HG03442 (cell line): Measurements from ENCODE around the gene PRKG1.

Source experiments
- ATAC-seq: cut with Tn5 transposase; IDR thresholded peaks from one replicate; pipeline ENCODE4 v1.9.1; 2021; ENCODE audit warnings: mild to moderate bottlenecking, moderate library complexity; ENCODE audit not compliant: unreplicated experiment

The PRKG1 gene

GRCh38 chr10:52314822-52315552, 1240.7 kb downstream of the PRKG1 start:
- ATAC-seq, result peak; percentile 6

- ATAC-seq, result no peak
These were observed 1241.7 kb downstream of the PRKG1 start for GRCh38 chr10:52316001-52316400.

GRCh38 chr10:52316500-52316899, 1242.2 kb downstream of the PRKG1 start:
- no peak for ATAC-seq

DNA sequence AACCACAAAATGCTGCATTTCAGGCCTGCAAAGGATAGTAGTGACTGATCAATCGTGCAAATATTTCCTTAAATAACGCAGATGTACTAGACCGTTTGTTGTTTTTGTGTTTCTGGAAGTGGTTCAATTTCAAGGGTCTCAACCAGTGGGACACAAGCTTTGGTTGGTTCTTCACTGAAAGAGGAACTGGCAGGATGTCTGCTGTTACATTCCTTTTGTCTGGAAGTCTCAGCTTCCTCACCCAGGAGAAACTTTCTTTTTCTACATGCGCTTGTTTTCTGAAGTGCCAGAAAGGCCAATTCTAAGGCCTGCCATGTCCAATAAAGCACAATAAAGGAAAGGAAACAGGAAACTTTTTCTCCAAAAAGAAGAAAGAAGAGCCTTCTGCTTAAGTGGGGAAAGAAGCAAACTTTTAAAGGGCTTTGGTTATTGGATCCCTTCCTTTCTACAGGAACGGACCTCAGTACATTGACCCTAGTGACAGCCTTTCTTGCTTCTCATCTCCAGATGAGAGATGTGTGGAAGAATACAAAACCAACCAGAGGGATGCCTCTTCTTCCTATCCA, 1243.9 kb downstream of the PRKG1 start:
- no peak for ATAC-seq

- ATAC-seq, result no peak
These were observed 1244.7 kb downstream of the PRKG1 start for GRCh38 chr10:52318822-52319464.

DNA sequence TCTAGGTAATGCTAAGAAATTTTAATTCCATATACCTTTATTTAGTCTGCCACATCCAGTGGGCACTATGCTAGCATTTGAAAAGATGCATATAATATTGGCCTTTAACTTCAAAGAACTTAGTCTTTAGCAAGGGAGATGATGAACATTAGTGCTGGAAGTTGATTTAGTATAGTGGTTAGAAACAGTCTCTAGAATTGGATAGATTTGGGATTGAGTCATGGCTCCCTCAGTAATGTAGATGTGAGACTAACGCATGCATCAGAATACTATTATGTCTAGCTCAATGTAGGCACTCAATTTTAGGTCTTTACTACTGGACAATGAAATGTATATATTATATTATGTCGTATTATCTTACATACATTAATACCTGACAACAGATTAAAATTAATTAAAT, 1245.6 kb downstream of the PRKG1 start:
- no peak for ATAC-seq

DNA sequence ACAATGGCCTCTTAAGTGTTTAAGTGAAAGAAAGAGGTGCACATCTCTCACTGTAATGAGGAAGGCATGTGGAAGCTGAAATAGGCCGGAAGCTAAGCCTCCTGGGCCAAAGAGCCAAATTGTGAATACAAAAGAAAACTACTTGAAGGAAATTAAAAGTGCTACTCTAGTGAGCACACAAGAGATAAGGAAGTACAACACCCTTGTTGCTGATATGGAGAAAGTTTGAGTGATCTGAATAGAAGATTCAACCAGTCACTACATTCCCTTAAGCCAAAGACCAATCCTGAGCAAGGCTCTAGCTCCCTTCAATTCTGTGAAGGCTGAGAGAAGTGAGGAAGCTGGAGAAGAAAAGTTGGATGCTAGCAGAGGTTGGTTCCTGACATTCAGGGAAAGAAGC, 1248.0 kb downstream of the PRKG1 start:
- ATAC-seq, result no peak

GRCh38 chr10:52322936-52323335, 1248.6 kb downstream of the PRKG1 start:
- no peak for ATAC-seq

DNA sequence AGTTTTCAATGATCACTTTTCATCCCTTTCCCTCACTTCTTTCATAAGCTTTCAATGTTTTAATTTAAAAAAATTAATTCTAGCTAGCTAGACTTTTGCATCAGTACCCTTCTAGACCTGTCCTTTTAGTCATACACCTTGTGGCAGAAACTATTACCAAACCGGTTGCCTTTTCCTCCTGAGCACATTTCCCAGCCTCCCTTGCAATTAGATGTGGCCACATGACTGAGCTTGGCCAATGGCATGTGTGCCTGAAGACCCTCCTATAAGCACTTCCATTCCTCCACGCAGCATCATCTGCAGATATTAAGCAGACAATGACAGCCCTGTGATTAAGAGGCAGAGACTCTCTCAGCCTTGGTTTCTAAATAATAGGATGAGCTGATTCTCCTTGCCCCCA, 1252.1 kb downstream of the PRKG1 start:
- ATAC-seq, result no peak

DNA sequence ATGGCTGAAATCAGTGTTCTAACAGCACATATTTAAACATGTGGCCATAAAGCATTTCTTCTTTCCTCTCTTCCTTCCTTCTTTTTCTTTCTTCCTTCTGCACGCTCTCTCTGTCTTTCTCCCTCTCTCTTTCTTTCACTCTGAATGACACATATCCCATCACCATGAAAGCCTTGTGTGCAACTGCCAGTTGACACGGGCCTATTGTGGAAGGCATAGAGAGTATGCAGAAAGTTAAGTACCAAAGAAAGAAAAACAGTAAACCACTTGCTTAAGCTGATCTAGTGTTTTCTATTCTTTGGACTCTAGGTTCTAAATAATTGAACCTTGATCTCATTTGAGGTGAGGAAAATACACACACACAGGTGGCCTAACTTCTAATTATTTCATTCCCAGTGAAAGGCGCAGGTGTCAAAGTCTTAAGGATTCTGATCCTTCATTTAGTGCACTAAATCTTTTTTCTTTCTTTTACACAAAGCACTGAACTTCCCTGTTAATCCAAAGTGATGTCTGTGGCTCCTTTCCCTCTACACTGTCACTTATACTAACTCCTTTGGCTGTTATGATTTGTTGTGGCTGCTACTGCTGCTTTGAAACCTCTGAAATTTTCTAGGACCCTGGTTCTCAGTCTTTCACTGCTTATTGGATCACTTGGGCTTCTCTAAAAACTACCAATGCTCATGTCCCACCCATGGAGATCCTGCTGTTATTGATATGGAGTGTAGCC, 1257.5 kb downstream of the PRKG1 start:
- no peak for ATAC-seq

GRCh38 chr10:52332815-52333214, 1258.5 kb downstream of the PRKG1 start:
- no peak for ATAC-seq

- ATAC-seq, result no peak
These were observed 1260.3 kb downstream of the PRKG1 start for GRCh38 chr10:52334595-52334994.

- ATAC-seq, result no peak
These were observed 1261.4 kb downstream of the PRKG1 start for GRCh38 chr10:52335665-52336064.

GRCh38 chr10:52337225-52337624, 1262.9 kb downstream of the PRKG1 start:
- no peak for ATAC-seq

- no peak for ATAC-seq
These were observed 1269.2 kb downstream of the PRKG1 start for GRCh38 chr10:52343439-52343838.

DNA sequence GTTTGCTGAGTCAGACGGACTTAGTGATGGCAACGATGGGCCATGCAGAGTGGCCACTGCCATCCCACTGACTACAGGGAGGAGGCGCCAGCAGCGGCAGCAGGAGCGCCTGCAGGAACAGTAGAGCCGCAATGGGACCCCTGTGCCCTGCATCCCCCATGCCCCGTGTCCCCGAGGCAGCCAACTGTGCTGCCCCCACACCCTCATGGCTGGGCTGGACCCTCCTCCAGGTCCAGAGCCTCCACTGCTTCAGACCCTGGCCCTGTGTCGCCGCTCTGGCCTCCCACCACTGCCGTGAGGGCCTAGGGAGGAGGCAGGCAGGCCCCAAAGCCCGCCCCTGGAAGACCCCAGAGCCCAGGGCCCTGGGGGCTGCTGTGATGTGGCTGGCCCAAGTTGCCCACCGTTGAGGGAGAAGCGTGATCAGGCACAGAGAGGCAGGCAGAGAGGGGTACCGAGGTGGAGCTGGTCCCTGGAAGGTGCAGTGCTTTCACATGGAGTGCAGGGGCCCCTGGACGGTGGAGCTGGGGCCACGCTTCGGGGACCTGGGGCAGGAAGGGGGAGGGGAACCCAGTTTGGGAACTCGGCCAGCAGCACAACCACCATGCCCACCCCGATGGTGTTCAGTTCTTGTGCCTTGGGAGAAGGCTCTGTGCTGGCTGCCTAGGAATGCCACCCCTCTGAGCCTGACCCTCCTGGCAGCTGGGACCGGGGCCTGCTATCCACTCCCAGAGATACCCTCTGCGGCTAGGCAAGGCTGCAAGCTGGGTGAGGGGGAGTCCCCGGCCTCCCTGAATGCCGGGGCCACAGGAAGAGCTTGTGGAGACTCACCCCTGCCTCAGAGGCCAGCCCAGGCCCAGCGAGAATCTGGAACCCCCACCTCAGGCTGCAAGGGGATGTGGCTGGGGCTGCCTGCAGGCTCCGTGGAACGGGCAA, 1272.4 kb downstream of the PRKG1 start:
- no peak for ATAC-seq

DNA sequence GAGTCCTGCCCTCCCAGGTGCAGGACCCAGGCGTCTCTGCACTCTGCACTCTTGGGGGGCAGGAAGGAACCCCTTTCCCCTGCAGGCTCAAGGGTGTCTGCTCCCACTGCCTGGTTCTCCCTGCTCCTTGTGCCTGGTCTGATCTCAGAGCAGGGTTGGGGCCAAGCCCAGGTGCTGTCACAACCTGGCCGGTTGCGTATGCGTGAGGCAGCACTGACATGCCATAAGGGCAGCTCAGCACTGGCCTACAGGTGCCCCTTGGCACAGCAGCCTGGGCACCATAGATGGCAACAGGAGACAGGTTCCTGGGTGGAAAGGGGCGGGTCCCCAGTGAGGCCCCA, 1273.0 kb downstream of the PRKG1 start:
- ATAC-seq, result no peak
